Hindlimb muscle (tissue), 1 donor: ENCODE results near the gene TP53AIP1. TPM values are rescaled to one million over a fixed set of nuclear protein-coding genes. Genes with fewer than 3 reads are reported as not detected.

Source experiments
- DNase-seq: peaks from one replicate; pipeline ENCODE4 v3.0.0-alpha.2; 2013
- polyA plus RNA-seq: library from polyadenylated mRNA; unstranded; fragments of 120-200 nt; gene quantifications from one replicate; pipeline ENCODE4 v1.2.1, GENCODE V29; 2013; ENCODE audit not compliant: insufficient read length

TP53AIP1 gene
- polyA plus RNA-seq, 1 donor: 0.21 TPM

- DNase-seq: no peak
Observed at GRCh38 chr11:128942272-128942612, 429 bp downstream of the TP53AIP1 start.

- no peak for DNase-seq
Observed at GRCh38 chr11:128941573-128942271, 949 bp downstream of the TP53AIP1 start.

GRCh38 chr11:128941110-128941509 is 1.6 kb downstream of the TP53AIP1 start:
- no peak for DNase-seq

- no peak for DNase-seq
Observed at GRCh38 chr11:128940603-128941002, 2.1 kb downstream of the TP53AIP1 start.

GRCh38 chr11:128940156-128940555 is 2.5 kb downstream of the TP53AIP1 start:
- no peak for DNase-seq

GRCh38 chr11:128939591-128939990 is 3.1 kb downstream of the TP53AIP1 start:
- DNase-seq: no peak

- DNase-seq: no peak
Observed at GRCh38 chr11:128938156-128938885, 4.3 kb downstream of the TP53AIP1 start.

GRCh38 chr11:128937480-128937879 is 5.2 kb downstream of the TP53AIP1 start:
- DNase-seq: no peak

GRCh38 chr11:128936606-128937251 is 5.9 kb downstream of the TP53AIP1 start:
- DNase-seq: no peak

GRCh38 chr11:128934926-128935325 is 7.7 kb downstream of the TP53AIP1 start:
- no peak for DNase-seq

GRCh38 chr11:128934351-128934750 is 8.3 kb downstream of the TP53AIP1 start:
- DNase-seq: no peak

- no peak for DNase-seq
Observed at GRCh38 chr11:128933481-128934178, 9.0 kb downstream of the TP53AIP1 start.

GRCh38 chr11:128931668-128932067 is 11.0 kb downstream of the TP53AIP1 start:
- no peak for DNase-seq

- no peak for DNase-seq
Observed at GRCh38 chr11:128931066-128931465, 11.6 kb downstream of the TP53AIP1 start.

- no peak for DNase-seq
Observed at GRCh38 chr11:128929991-128930390, 12.7 kb downstream of the TP53AIP1 start.

GRCh38 chr11:128929468-128929867 is 13.2 kb downstream of the TP53AIP1 start:
- DNase-seq: no peak

- DNase-seq: no peak
Observed at GRCh38 chr11:128928400-128928799, 14.3 kb downstream of the TP53AIP1 start.

GRCh38 chr11:128927683-128928336 is 14.9 kb downstream of the TP53AIP1 start:
- no peak for DNase-seq

GRCh38 chr11:128927108-128927461 is 15.6 kb downstream of the TP53AIP1 start:
- DNase-seq: no peak

- no peak for DNase-seq
Observed at GRCh38 chr11:128926437-128927107, 16.1 kb downstream of the TP53AIP1 start.

GRCh38 chr11:128926000-128926399 is 16.7 kb downstream of the TP53AIP1 start:
- no peak for DNase-seq

GRCh38 chr11:128925250-128925600 is 17.4 kb downstream of the TP53AIP1 start:
- no peak for DNase-seq
